Keratinocyte (primary cell): ENCODE data around the gene KRT4. TPM values are rescaled to one million over a fixed set of nuclear protein-coding genes. Genes with fewer than 3 reads are reported as not detected.

ENCODE experiments used
- DNase-seq: peaks from one replicate; pipeline ENCODE4 v3.0.0-alpha.2; 2011; ENCODE audit warnings: low read depth, missing footprints, low spot score
- FAIRE-seq: peaks from 2 replicates; lab custom pipeline; 2011; peaks lifted over from hg19 to GRCh38; lab: Jason Lieb, UNC
- H2AFZ ChIP-seq: 2 replicates; pipeline ENCODE4 v1.6.0; 2012; ENCODE audit warnings: low read length, control low read depth, inconsistent platforms; ENCODE audit not compliant: control insufficient read depth
- H3K27ac ChIP-seq: 2 replicates; pipeline ENCODE4 v1.5.1; 2011; ENCODE audit warnings: low read length; ENCODE audit not compliant: control insufficient read depth, insufficient read depth
- H3K27me3 ChIP-seq: 3 replicates; pipeline ENCODE4 v1.6.0; 2011; ENCODE audit warnings: low read length; ENCODE audit not compliant: control insufficient read depth, insufficient read depth; ENCODE audit errors: extremely low read depth
- H3K36me3 ChIP-seq, 2 experiments: 2 replicates in 1 of 2; 3 replicates in 1 of 2; pipeline ENCODE4 v1.5.1; 2011; ENCODE audit warnings: low read length in 2 of 2, mild to moderate bottlenecking in 1 of 2; ENCODE audit not compliant: control insufficient read depth in 2 of 2, insufficient read depth in 2 of 2; ENCODE audit errors: extremely low read depth in 1 of 2
- H3K4me1 ChIP-seq: 3 replicates; pipeline ENCODE4 v1.5.1; 2011; ENCODE audit warnings: low read length; ENCODE audit not compliant: control insufficient read depth, insufficient read depth; ENCODE audit errors: extremely low read depth
- H3K4me2 ChIP-seq: 3 replicates; pipeline ENCODE4 v1.6.0; 2011; ENCODE audit warnings: low read depth, low read length; ENCODE audit not compliant: control insufficient read depth, insufficient read depth; ENCODE audit errors: extremely low read depth
- H3K4me3 ChIP-seq, 3 experiments: fragments of 200-600 bp in 1 of 3; sonication (generic) in 1 of 3; 2 replicates in 2 of 3; 3 replicates in 1 of 3; pipeline ENCODE4 v1.5.1; 2011 to 2016; ENCODE audit warnings: low read length in 3 of 3, mild to moderate bottlenecking in 3 of 3, control low read depth in 2 of 3, inconsistent platforms in 1 of 3, low read depth in 1 of 3, mixed read lengths in 1 of 3, mixed run types in 1 of 3, moderate library complexity in 1 of 3; ENCODE audit not compliant: control insufficient read depth in 2 of 3, insufficient read depth in 2 of 3; ENCODE audit errors: extremely low read depth in 1 of 3
- H3K79me2 ChIP-seq: 2 replicates; pipeline ENCODE4 v1.6.0; 2012; ENCODE audit warnings: low read length; ENCODE audit not compliant: control insufficient read depth, insufficient read depth
- H3K9ac ChIP-seq: 3 replicates; pipeline ENCODE4 v1.6.0; 2011; ENCODE audit warnings: low read length; ENCODE audit not compliant: control insufficient read depth, insufficient read depth; ENCODE audit errors: extremely low read depth
- H3K9me1 ChIP-seq: 3 replicates; pipeline ENCODE4 v1.6.0; 2011; ENCODE audit warnings: low read length; ENCODE audit not compliant: control insufficient read depth, insufficient read depth; ENCODE audit errors: extremely low read depth
- H3K9me3 ChIP-seq: 2 replicates; pipeline ENCODE4 v1.5.1; 2012; ENCODE audit warnings: low read depth, low read length; ENCODE audit not compliant: control insufficient read depth
- H4K20me1 ChIP-seq: 3 replicates; pipeline ENCODE4 v1.6.0; 2011; ENCODE audit warnings: low read length; ENCODE audit not compliant: control insufficient read depth, insufficient read depth; ENCODE audit errors: extremely low read depth
- CTCF ChIP-seq, 3 experiments: IDR thresholded peaks in 1 of 3; conservative IDR thresholded peaks in 1 of 3; optimal IDR thresholded peaks in 1 of 3; 2 replicates in 2 of 3; 3 replicates in 1 of 3; pipeline versions ENCODE3 to v1.5.1; 2011; ENCODE audit warnings: low read length in 3 of 3, mild to moderate bottlenecking in 3 of 3, moderate library complexity in 2 of 3, control low read depth in 1 of 3, inconsistent platforms in 1 of 3; ENCODE audit not compliant: insufficient read depth in 2 of 3; ENCODE audit errors: extremely low read depth in 1 of 3
- EZH2 ChIP-seq: IDR thresholded peaks from one replicate; pipeline ENCODE4 v1.6.1; 2012; ENCODE audit warnings: inconsistent platforms, mild to moderate bottlenecking, low read length, moderate library complexity
- dilution Hi-C: fragments of 300-500 bp; cut with MboI; formaldehyde crosslinking; loops from one replicate; pipeline ENCODE4 v1.7.0; 2020; ENCODE audit warnings: low sequenced_read_pairs; ENCODE audit not compliant: extremely low pct_ligation_motif_present
- polyA plus RNA-seq, 5 experiments: library from polyadenylated mRNA; depleted of rRNA in 3 of 5; stranded (reverse) in 3 of 5; stranded (forward) in 1 of 5; unstranded in 1 of 5; fragments of >200 nt; gene quantifications; 1 replicate in 1 of 5; 2 replicates in 3 of 5; 3 replicates in 1 of 5; pipeline versions ENCODE4 v1.2.1 to v1.2.3, GENCODE V29; 2011 to 2012; ENCODE audit warnings: missing spikeins in 2 of 5, low read depth in 1 of 5, low replicate concordance in 1 of 5

Gene KRT4
- polyA plus RNA-seq, 1 donor (not counting 4 experiments of a cell fraction or from before 2014, with no cell fraction given) = 2.0 TPM

DNA sequence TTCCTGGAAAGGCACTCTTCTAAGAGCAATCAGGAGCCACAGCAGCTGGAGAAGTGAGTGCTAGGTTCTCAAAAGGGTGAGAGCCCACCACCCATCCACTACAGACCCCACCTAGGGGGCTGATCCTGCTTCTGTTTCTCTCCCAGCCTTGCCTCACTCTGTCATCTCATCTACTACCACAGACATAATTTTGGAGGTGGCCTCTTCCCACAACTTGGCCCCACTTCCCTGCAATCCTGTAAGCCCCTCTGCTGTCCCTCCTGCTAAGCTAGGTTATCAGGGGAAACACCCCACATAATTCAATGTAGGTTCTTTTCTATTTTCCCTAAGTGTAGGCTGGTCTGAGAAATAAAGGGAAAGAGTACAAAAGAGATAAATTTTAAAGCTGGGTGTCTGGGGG is 53.3 kb downstream of the KRT4 start:
- no peaks in the 10 kb centered on the region for H3K36me3 ChIP-seq
- H3K4me1 ChIP-seq = no peaks in the 10 kb centered on the region
- H2AFZ ChIP-seq = no peak overlapping the region
- no peaks in the 10 kb centered on the region for H3K9me1 ChIP-seq
- no peak overlapping the region for H3K27ac ChIP-seq
- H3K9ac ChIP-seq = no peak overlapping the region
- H3K4me2 ChIP-seq = no peak overlapping the region
- DNase-seq = no peak
- no peak for FAIRE-seq
- H3K9me3 ChIP-seq = peaks cover 1% of the 10 kb centered on the region
- H3K4me3 ChIP-seq = no peak overlapping the region
- no peak for TF ChIP-seq CTCF (optimal IDR thresholded peaks at IDR 0.05 in 1 of 3, IDR thresholded peaks at IDR 0.05 in 1 of 3, conservative IDR thresholded peaks at IDR 0.05 in 1 of 3; ENCODE audit: extremely low read depth in 1 of 3, insufficient read depth in 2 of 3, low read length in 3 of 3)
- no peak for TF ChIP-seq EZH2
- H3K79me2 ChIP-seq = no peaks in the 10 kb centered on the region
- no peaks in the 10 kb centered on the region for H4K20me1 ChIP-seq
- dilution Hi-C loops = no loop called here
- peaks cover 21% of the 10 kb centered on the region for H3K27me3 ChIP-seq

DNA sequence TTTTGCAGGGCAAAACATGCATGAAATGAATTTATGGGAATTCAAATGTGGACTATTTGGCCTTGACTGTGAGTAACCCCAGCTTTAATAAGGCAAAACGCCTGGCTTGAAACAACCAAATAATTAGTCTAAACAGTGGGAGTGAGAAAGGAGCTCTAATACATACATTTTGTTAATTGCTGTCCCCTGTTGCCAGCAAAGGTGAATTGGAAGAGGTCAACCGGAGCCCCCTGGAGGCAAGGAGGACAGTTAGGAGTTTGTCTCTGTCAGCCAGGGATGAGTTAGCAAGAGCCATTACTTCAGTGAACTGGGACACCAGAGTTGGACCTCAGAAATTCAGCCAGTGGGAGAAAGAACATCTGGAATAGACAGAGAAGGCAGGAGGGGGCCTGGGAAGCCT is 54.2 kb downstream of the KRT4 start:
- peaks cover 1% of the 10 kb centered on the region for H3K9me3 ChIP-seq
- dilution Hi-C loops = no loop called here
- H3K36me3 ChIP-seq = no peaks in the 10 kb centered on the region
- H3K79me2 ChIP-seq = no peaks in the 10 kb centered on the region
- H3K4me2 ChIP-seq = no peak overlapping the region
- FAIRE-seq (no peak), DNase-seq (no peak)
- TF ChIP-seq EZH2 (no peak), CTCF (optimal IDR thresholded peaks at IDR 0.05 in 1 of 3, IDR thresholded peaks at IDR 0.05 in 1 of 3, conservative IDR thresholded peaks at IDR 0.05 in 1 of 3; ENCODE audit: extremely low read depth in 1 of 3, insufficient read depth in 2 of 3, low read length in 3 of 3) (no peak)
- no peaks in the 10 kb centered on the region for H4K20me1 ChIP-seq
- no peaks in the 10 kb centered on the region for H3K4me1 ChIP-seq
- H3K9me1 ChIP-seq = no peaks in the 10 kb centered on the region
- H3K4me3 ChIP-seq = no peak overlapping the region
- H3K27me3 ChIP-seq = peaks cover 27% of the 10 kb centered on the region
- H2AFZ ChIP-seq = no peak overlapping the region
- H3K27ac ChIP-seq = no peak overlapping the region
- H3K9ac ChIP-seq = no peak overlapping the region
